Astrocyte (in vitro differentiated cells and primary cell): ENCODE data around the gene EMP1.

Experiments
- CTCF ChIP-seq: IDR thresholded peaks from 2 replicates; pipeline ENCODE4 v1.5.1; 2011; ENCODE audit warnings: low read depth, mild to moderate bottlenecking, inconsistent platforms, low read length, moderate library complexity; ENCODE audit not compliant: insufficient read depth
- EZH2 ChIP-seq: IDR thresholded peaks from 2 replicates; pipeline ENCODE4 v1.6.1; 2012; ENCODE audit warnings: mild to moderate bottlenecking, low read length, inconsistent platforms; ENCODE audit not compliant: insufficient read depth

- TF ChIP-seq CTCF (no peak), EZH2 (no peak)
These were observed 46.4 kb downstream of the EMP1 start for GRCh38 chr12:13242936-13243335.
